Ramos (cell line): ENCODE results near the gene NRBP1.
"Not testable (repeated sequence)": the region's sequence is repeated elsewhere in the genome, so short reads cannot be mapped to it uniquely, and the experiment has no call there.

Source experiments
- in situ Hi-C: fragments of 300-500 bp; cut with MboI; formaldehyde crosslinking; loops from one replicate; pipeline ENCODE4 v1.14.3; 2022; ENCODE audit warnings: low sequenced_read_pairs; ENCODE audit not compliant: unreplicated experiment

NRBP1 gene

DNA sequence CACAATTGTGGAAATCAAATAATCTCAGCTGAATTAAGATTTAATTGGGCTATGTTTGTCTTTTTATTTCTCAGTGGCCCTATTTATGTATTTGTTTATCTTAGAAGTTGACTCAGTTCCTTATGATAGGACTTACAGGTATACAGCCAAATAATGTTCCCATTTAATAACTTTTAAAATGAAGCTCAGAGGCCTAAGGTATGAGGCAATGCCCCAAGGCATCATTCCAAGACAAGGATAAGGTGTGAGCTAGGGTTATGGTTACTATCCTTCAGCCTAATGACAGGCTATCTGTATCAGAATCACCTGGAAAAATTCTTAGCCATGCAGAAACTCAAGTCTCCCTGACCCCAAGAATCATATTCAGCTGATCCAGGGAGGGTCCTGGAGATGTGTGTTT lies 7.4 kb upstream of the NRBP1 start:
- in situ Hi-C loops = no loop called here

DNA sequence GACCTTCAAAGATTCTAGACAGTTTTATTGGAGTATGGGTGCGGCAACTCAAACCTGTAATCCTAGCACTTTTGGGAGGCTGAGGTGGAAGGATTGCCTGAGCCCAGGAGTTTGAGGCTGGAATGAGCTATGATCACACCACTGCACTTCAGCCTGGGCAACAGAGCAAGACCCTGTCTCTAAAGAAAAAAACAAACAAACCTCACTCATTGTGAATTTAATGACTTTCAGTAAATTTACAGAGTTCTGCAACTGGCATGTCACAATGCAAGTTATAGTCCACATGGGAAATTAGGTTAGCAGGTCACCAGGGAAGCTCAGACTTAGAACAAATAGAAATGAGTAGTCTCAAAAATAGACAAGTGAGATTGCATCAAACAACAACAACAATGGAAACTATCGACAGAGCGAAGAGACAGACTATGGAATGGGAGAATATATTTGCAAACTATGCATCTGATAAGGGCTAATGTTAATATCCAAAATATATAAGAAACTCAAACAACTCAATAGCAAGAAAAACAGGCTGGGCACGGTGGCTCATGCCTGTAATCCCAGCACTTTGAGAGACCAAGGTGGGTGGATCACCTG lies 6.7 kb upstream of the NRBP1 start:
- in situ Hi-C loops = no loop called here

DNA sequence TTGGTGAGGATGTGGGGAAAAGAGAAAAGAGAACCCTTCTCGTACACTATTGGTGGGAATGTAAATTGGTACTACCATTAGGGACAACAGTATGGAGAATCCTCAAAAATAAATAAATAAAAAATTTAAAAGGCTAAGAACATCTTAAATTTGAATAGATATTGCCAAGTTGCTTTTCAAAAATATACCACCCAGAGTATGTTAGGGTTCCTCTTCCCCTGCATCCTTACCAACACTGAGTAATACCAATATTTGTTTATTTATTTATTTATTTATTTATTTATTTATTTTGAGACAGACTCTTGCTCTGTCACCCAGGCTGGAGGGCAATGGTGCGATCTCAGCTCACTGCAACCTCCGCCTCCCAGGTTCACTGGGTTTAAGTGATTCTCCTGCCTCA lies 5.5 kb upstream of the NRBP1 start:
- in situ Hi-C loops = no loop called here

DNA sequence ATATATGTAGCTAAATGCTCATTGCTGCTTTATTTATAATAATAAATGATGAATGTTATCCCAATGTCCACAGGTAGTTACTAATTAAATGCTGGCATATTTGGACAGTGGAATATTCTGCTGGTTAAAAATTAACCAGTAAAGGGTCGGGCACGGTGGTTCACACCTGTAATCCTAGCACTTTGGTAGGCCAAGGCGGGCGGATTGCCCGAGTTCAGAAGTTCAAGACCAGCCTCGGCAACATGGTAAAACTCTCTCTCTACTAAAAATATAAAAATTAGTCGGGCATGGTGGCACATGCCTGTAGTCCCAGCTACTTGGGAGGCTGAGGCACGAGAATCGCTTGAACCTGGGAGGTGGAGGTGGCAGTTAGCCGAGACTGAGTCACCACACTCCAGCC lies 3.4 kb upstream of the NRBP1 start:
- in situ Hi-C loops = not testable (repeated sequence)

DNA sequence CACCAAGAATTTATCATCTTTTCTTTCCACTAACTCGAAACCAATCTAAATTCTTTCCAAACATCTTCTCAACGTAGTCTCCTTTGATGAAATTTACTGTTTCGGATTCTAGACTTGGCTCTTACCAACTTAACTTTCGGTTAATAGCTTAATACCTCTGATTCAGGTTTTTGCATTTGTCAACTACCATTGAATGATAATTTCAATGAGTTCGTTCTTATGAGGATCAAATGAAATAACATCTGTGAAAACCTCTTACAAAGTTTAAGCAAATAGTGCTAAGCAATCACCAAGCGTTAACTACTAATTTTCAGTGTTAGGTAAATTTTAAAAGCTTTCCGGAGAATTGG lies 593 bp upstream of the NRBP1 start:
- in situ Hi-C loops = no loop called here

DNA sequence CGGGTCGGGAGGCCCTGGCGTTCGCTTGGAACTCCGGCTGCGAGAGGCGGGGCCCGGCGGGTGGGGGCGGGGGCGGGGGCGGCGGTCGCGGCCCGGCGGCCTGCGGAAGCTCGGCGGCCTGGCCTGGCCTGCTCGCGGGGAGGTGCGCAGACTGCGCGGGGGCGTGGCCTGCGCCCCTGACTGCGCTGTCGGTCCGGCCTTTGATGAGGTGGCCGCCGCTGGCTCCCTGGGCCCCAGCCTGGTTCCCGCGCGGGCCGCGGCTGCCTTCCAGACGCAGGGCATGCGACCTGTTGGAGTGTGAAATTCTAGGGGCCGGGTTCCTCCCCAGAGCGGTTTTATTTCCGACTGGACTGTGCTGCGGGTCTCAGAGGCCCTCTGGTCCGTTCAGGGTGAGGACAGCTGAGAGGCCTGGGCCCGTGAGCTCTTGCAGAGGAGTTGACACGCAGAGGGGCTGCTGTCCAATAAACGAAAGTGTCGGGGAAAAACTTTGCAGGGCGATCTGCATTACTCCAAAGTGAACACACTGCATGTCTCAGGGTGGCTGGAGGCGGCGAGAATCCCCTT lies 629 bp downstream of the NRBP1 start:
- in situ Hi-C loops = no loop called here

DNA sequence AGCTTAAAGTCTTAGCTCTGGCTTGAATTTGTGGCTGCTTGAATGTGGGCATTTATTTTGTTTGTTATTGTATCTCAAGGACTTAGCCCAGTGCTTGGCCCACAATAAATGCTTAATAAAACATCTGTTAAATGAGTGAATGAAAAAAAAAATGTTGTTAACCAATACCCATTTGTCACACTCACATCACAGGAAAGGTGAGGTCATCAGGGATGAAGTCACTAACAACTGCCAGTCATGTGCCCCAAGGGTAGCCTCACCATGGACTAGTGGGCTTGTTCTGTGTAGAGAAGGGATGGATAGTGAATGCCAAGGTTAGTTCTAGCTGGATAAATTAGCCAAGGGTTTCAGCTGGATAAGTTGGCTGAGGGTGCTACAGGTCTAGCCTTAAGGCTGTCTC lies 3.0 kb downstream of the NRBP1 start:
- in situ Hi-C loops = no loop called here

DNA sequence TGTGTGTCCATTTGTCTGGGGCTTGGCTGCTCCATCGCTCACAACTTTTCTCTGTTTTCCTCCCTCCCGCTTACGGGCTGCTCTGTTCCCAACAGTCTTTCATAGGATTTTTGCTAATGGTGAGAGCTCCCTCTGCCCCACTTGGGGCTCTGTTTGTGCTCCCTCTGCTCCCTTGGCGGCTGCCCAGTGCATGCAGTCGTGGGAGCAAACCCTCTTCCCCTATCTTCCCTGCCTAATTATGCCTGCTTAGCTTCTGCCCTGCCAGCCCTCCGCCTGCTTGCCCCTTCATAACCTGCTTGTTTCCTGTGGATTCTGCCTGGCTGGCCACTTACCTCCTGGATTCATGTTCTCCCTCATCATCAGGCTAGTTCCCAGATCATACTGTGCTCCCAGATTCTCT lies 7.2 kb downstream of the NRBP1 start:
- in situ Hi-C loops = no loop called here

DNA sequence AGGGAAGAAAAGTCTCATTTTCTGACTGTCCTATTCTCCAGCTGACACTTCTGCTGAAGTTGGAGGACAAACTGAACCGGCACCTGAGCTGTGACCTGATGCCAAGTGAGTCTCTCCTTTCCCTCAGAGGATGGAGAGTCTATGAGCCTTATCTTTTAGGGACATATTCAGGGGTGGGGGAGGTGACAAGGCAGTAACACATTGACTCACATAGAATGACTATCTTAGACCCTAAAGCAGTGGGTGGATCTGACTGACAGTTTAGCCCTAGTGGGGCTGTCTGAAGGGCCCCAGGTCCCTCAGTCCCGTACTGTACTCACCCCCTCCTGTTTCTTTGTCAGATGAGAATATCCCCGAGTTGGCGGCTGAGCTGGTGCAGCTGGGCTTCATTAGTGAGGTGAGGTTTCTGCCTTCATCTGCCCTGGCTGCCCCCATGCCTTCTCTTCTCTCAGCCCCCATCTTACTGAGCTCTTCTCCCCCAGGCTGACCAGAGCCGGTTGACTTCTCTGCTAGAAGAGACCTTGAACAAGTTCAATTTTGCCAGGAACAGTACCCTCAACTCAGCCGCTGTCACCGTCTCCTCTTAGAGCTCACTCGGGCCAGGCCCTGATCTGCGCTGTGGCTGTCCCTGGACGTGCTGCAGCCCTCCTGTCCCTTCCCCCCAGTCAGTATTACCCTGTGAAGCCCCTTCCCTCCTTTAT lies 12.9 kb downstream of the NRBP1 start:
- in situ Hi-C loops = no loop called here

DNA sequence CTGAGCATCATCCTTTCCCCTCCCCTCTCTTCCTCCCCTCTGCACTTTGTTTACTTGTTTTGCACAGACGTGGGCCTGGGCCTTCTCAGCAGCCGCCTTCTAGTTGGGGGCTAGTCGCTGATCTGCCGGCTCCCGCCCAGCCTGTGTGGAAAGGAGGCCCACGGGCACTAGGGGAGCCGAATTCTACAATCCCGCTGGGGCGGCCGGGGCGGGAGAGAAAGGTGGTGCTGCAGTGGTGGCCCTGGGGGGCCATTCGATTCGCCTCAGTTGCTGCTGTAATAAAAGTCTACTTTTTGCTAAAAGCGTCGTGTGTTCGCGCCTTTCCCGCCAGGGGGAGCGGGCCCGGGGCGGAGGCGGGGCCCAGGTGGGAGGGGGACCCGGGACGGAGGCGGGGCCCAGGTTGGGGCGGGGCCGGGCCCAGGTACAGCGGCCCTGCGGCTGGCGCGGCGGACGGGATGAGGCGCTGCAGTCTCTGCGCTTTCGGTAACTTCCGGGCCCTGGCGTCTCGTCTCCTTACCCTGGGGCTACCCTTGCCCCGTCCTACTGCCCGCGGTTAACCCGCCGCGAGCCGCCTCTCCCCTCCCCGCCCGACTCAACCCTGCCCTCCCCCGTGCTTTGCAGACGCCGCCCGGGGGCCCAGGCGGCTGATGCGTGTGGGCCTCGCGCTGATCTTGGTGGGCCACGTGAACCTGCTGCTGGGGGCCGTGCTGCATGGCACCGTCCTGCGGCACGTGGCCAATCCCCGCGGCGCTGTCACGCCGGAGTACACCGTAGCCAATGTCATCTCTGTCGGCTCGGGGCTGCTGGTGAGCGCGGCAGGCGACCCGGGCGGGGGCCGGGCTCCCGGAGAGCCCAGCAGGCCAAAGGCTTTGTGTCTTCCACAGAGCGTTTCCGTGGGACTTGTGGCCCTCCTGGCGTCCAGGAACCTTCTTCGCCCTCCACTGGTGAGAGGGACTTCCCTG lies 13.8 kb downstream of the NRBP1 start, which contains the start of gene KRTCAP3:
Gene KRTCAP3 (plus strand): TSS at position 424 of the 962 bp plus-strand sequence. CDS start 32 bp downstream, at position 456.
- in situ Hi-C loops = no loop called here

DNA sequence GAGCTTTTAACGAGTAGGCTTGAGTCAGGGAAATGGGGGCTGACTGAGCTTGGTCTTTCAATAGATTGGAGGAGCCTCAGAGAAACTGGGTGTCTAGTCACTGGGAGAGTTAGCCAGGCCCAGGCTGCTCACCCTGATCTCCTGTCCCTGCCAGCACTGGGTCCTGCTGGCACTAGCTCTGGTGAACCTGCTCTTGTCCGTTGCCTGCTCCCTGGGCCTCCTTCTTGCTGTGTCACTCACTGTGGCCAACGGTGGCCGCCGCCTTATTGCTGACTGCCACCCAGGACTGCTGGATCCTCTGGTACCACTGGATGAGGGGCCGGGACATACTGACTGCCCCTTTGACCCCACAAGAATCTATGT lies 14.5 kb downstream of the NRBP1 start:
- in situ Hi-C loops = no loop called here

DNA sequence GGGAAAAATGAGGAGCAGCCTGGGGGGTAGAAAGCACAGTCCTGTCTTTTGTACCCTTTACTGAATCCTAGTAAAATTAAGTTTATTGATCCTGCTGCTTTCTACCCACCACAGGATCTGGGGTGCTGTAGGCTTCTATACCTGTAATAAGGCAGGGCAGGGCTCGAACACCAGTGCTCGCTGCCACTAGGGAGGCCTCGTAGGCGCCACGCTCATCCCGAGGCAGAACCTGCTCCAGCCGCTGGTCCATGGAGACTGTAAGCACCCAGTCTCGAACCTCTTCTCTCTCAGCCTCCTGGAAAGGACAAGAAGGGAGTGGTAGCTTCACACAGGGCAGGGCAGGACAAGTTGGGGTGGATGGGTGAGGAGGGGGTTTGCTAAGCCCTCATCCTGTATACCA lies 16.7 kb downstream of the NRBP1 start:
- in situ Hi-C loops = no loop called here

DNA sequence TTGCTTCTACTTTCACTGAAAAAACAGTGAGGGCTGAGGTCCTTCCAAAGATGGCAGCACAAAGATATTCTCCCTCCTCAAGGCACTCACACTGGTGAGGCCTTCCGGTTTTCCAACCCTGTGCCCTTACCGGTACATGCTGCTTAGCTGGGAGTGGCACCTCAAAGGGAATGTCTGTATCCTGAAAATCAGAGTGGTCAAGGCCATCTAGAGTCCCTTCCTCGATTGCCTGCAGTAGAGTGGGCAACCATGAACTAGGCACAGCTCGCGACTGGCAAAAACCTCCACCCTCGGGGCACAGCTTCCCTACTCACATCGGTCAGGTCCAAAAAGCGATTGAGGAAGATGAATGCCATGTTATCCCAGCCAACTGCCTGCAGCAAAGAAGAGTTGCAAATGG lies 17.2 kb downstream of the NRBP1 start:
- in situ Hi-C loops = no loop called here

DNA sequence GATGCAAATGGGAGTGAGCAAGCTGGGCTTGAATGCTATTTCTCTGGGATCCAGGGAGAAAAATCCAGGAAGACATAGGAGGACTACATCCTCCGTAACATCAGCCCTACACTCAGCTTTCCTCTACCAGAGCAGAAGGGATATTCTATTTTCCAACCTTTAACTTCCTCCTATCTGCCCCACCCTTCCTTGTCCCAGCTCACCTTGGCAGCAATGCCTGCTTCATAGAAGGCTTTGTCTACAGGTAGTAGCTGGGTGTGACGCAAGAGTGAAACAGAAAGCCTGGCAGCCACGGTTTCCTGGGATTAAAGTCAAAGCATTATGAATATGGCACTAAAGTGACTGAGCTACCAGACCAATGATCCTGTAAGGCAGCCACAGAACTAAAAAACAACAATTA lies 17.6 kb downstream of the NRBP1 start:
- in situ Hi-C loops = no loop called here

DNA sequence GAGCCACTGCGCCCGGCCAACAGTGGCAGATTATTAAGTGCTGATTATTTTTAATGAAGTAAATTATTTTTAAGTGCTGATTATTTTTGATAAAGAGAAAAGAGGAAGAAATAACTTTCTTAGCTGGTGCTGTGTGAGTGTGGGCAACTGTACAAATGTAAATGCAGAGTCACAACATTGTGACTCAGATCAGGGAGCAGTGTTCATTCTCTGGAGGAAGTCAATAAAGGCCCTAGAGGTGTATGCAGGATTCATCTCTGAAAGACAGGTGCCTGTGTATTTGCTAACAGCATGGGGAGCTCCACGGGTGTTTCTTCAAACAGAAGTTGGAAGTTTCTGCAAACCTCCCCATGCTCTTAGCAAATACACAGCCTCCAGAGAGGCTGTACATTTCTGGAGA lies 19.9 kb downstream of the NRBP1 start:
- in situ Hi-C loops = no loop called here

DNA sequence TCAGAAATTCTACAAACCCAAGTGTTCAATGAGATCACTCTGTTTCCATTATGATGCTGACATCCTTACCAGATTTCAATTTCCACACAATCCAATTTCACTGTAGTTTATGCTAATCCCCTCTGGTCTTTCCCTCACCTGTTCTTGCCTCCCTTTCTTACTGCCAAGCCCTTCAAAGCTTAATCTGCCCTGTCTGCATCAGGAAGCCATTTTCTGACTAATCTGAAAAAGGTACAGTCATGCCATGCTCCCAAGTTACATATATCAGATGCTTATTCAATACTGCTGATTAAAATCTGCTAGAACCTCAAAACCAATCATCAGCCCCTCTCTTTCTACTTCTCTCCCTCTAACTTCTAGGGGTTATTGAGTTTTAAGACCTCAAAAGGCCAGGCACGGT lies 22.7 kb downstream of the NRBP1 start:
- in situ Hi-C loops = no loop called here

DNA sequence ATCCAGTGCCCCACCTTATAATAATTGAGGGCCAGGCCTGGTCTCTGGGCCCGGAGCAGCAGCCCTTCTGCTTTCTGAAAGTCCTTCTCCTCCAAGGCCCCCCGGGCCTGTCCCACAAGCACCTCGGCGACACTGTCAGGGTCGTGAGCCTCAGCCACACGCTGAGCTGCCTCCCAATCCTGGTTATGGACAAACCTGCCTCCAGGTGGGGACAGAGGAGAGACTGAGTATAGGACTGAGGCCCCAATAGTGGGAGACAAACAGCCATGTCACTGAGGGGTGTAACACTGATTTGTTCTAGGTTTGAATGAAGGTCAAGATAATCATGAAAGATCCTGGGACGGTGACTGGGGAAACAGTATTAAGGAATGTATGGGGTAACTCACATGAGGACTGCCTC lies 25.5 kb downstream of the NRBP1 start:
- in situ Hi-C loops = no loop called here

DNA sequence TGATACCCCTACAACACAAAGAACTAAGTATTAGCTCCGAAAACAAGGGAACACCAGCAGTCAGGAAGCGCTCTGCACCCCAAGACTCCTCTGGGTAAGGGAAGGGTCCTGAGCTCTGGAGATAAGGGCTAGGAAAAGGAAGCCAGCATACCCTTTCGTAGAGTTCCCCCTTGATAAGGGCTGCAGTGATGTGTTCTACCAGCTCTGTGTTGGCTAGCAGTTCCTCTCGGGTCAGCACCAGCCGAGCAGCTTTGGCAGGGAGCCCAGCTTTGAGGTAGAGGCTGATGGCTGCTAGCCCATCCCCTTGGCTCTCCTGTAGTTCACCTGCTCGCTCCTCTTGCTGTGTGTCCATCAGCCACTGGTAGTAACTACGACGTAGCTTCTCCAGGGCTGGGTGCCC lies 32.7 kb downstream of the NRBP1 start:
- in situ Hi-C loops = no loop called here

DNA sequence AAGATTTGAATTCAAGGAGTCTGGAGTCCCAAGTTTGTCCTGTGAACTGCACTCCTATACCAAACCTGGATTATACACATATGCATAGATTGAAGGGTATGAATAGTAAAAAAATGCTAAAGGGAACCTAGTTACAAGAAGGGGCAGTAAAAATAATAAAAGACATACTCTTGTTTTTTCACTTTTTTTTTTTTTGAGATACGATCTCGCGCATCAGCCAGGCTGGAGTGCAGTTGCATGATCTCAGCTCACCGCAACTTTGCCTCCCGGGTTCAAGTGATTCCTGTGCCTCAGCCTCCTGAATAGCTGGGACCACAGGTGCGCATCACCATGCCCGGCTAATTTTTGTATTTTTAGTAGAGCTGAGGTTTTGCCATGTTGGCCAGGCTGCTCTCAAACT lies 36.0 kb downstream of the NRBP1 start:
- in situ Hi-C loops = no loop called here

DNA sequence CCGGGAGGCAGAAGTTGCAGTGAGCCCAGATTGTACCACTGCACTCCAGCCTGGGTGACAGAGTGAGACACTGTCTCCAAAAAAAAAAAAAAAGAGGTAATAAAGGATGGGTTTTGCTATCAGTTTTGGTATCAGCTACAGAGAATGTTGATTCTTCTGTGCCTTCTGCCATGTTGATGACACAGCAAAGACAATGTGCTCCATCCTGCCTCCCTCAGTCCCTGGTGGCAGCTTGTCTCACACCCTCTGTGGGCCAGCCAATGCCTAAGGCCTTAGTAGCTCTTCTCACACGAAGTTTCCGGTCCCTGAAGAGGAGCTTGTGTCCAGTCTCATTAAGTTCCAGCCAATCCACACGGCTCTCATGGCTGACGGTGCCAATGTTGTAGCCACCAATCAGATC lies 43.5 kb downstream of the NRBP1 start:
- in situ Hi-C loops = no loop called here

DNA sequence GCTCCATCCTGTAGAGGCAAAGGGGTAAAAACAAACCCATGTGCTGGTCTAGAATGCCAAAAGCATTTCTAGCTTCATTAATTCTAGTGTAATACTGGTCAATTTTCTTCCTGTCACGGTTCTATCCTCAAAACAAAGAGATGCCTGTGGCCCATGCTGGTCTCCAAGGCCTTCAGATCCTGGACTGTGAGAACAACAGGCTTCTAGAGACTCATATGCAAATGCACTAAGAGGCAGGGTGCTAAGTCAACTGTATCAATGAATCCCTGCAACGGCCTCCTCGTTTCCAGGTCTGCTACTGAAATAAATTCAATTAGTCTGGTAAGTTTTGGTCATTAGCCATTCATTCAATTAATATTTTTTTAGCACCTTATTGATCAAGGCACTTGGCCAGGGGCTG lies 57.1 kb downstream of the NRBP1 start:
- in situ Hi-C loops = no loop called here
